Measurements from ENCODE around the gene ZNF764.

- TF ChIP-seq CTCF (IDR thresholded peaks at IDR 0.05), result no peak
- TF ChIP-seq POLR2A (IDR thresholded peaks at IDR 0.05), result no peak
- TF ChIP-seq EP300 (IDR thresholded peaks at IDR 0.05), result no peak
Measured at GRCh38 chr16:30567991-30568638, 9.9 kb upstream of the ZNF764 start.

Data from tibial nerve (tissue), 4 donors.